ENCODE data around the gene NDC80.

The NDC80 gene

GRCh38 chr18:2557536-2557935, 13.8 kb upstream of the NDC80 start:
- no peak for DNase-seq (ENCODE audit: low read depth in 2 of 2, low spot score in 1 of 2)

- DNase-seq (ENCODE audit: low read depth in 2 of 2, low spot score in 1 of 2) = no peak
Measured at GRCh38 chr18:2559249-2559648, 12.1 kb upstream of the NDC80 start.

GRCh38 chr18:2564373-2564772, 7.0 kb upstream of the NDC80 start:
- DNase-seq (ENCODE audit: low read depth in 2 of 2, low spot score in 1 of 2) = no peak

- DNase-seq (ENCODE audit: low read depth in 2 of 2, low spot score in 1 of 2) = no peak
Measured at GRCh38 chr18:2568129-2568528, 3.2 kb upstream of the NDC80 start.

- DNase-seq (ENCODE audit: low read depth in 2 of 2, low spot score in 1 of 2) = no peak
Measured at GRCh38 chr18:2568605-2569004, 2.8 kb upstream of the NDC80 start.

GRCh38 chr18:2569338-2570207, 1.8 kb upstream of the NDC80 start:
- DNase-seq (ENCODE audit: low read depth in 2 of 2, low spot score in 1 of 2) = no peak

- peak in 1 of 2 donors; percentile 25 for DNase-seq (ENCODE audit: low read depth in 2 of 2, low spot score in 1 of 2)
Measured at GRCh38 chr18:2570772-2571199, 571 bp upstream of the NDC80 start.

GRCh38 chr18:2572171-2572569, 813 bp downstream of the NDC80 start:
- DNase-seq (ENCODE audit: low read depth in 2 of 2, low spot score in 1 of 2) = no peak

- DNase-seq (ENCODE audit: low read depth in 2 of 2, low spot score in 1 of 2) = no peak
Measured at GRCh38 chr18:2572892-2573291, 1.5 kb downstream of the NDC80 start.

- DNase-seq (ENCODE audit: low read depth in 2 of 2, low spot score in 1 of 2) = no peak
Measured at GRCh38 chr18:2573408-2573807, 2.1 kb downstream of the NDC80 start.

- no peak for DNase-seq (ENCODE audit: low read depth in 2 of 2, low spot score in 1 of 2)
Measured at GRCh38 chr18:2587788-2588187, 16.4 kb downstream of the NDC80 start.

- DNase-seq (ENCODE audit: low read depth in 2 of 2, low spot score in 1 of 2) = no peak
Measured at GRCh38 chr18:2588666-2589344, 17.4 kb downstream of the NDC80 start.

- DNase-seq (ENCODE audit: low read depth in 2 of 2, low spot score in 1 of 2) = no peak
Measured at GRCh38 chr18:2589345-2590068, 18.1 kb downstream of the NDC80 start.

GRCh38 chr18:2590303-2590702, 18.9 kb downstream of the NDC80 start:
- no peak for DNase-seq (ENCODE audit: low read depth in 2 of 2, low spot score in 1 of 2)

GRCh38 chr18:2597639-2598038, 26.3 kb downstream of the NDC80 start:
- no peak for DNase-seq (ENCODE audit: low read depth in 2 of 2, low spot score in 1 of 2)

- no peak for DNase-seq (ENCODE audit: low read depth in 2 of 2, low spot score in 1 of 2)
Measured at GRCh38 chr18:2602844-2603243, 31.5 kb downstream of the NDC80 start.

GRCh38 chr18:2606335-2606734, 35.0 kb downstream of the NDC80 start:
- DNase-seq (ENCODE audit: low read depth in 2 of 2, low spot score in 1 of 2) = no peak

- DNase-seq (ENCODE audit: low read depth in 2 of 2, low spot score in 1 of 2) = no peak
Measured at GRCh38 chr18:2609604-2610003, 38.2 kb downstream of the NDC80 start.

GRCh38 chr18:2610549-2610948, 39.2 kb downstream of the NDC80 start:
- no peak for DNase-seq (ENCODE audit: low read depth in 2 of 2, low spot score in 1 of 2)

GRCh38 chr18:2612996-2613395, 41.6 kb downstream of the NDC80 start:
- no peak for DNase-seq (ENCODE audit: low read depth in 2 of 2, low spot score in 1 of 2)

- DNase-seq (ENCODE audit: low read depth in 2 of 2, low spot score in 1 of 2) = no peak
Measured at GRCh38 chr18:2617401-2617998, 46.1 kb downstream of the NDC80 start.
